HepG2 (cell line): ENCODE measurements around the gene ZNF547. TPM values are rescaled to one million over a fixed set of nuclear protein-coding genes. Genes with fewer than 3 reads are reported as not detected.

Experiments used
- ADNP ChIP-seq: sonication (generic); formaldehyde crosslinking; IDR thresholded peaks from 2 replicates; pipeline ENCODE4 v1.4.0; 2020; ENCODE audit warnings: missing genetic modification reagents
- ATF7 ChIP-seq, 2 experiments: fragments of 450-650 bp in 1 of 2; sonication (generic) in 1 of 2; formaldehyde crosslinking in 1 of 2; IDR thresholded peaks; 2 replicates each; pipeline versions ENCODE4 v1.4.0 to v1.6.1; 2016 to 2020; ENCODE audit warnings: antibody characterized with exemption in 1 of 2, mild to moderate bottlenecking in 1 of 2, missing genetic modification reagents in 1 of 2
- EP300 ChIP-seq, 3 experiments: sonication (generic) in 1 of 3; formaldehyde crosslinking in 1 of 3; IDR thresholded peaks; 2 replicates each; pipeline versions ENCODE4 v1.5.1 to v1.6.1; 2011 to 2020; ENCODE audit warnings: low read depth in 2 of 3, low read length in 2 of 3, borderline replicate concordance in 1 of 3, improper control_type of control experiment in 1 of 3, mild to moderate bottlenecking in 1 of 3, missing genetic modification reagents in 1 of 3, moderate library complexity in 1 of 3
- FOXK1 ChIP-seq: sonication (generic); formaldehyde crosslinking; IDR thresholded peaks from 2 replicates; pipeline ENCODE4 v1.4.0; 2020; ENCODE audit warnings: low read depth, missing genetic modification reagents, borderline replicate concordance
- GLI4 ChIP-seq: sonication (generic); formaldehyde crosslinking; IDR thresholded peaks from 2 replicates; pipeline ENCODE4 v1.5.1; 2020; ENCODE audit warnings: missing genetic modification reagents, mild to moderate bottlenecking, moderate library complexity, borderline replicate concordance
- GTF3A ChIP-seq: sonication (generic); formaldehyde crosslinking; conservative IDR thresholded peaks from 2 replicates; pipeline ENCODE4 v1.4.0; 2020; ENCODE audit warnings: mild to moderate bottlenecking, missing genetic modification reagents
- KLF16 ChIP-seq, 2 experiments: sonication (generic) in 1 of 2; formaldehyde crosslinking in 1 of 2; IDR thresholded peaks; 2 replicates each; pipeline versions ENCODE4 v1.6.1 to v1.8.0; 2016 to 2023; ENCODE audit warnings: missing genetic modification reagents in 2 of 2, missing compliant biosample characterization in 1 of 2
- MYNN ChIP-seq: sonication (generic); formaldehyde crosslinking; IDR thresholded peaks from 2 replicates; pipeline ENCODE4 v1.4.0; 2020; ENCODE audit warnings: mild to moderate bottlenecking, low read depth, missing genetic modification reagents
- NKX3-1 ChIP-seq: sonication (generic); formaldehyde crosslinking; IDR thresholded peaks from 2 replicates; pipeline ENCODE4 v1.5.0; 2020; ENCODE audit warnings: missing genetic modification reagents
- PHF21A ChIP-seq: sonication (generic); formaldehyde crosslinking; IDR thresholded peaks from 2 replicates; pipeline ENCODE4 v1.5.0; 2020; ENCODE audit warnings: mild to moderate bottlenecking, missing genetic modification reagents
- POLR2AphosphoS2 ChIP-seq: IDR thresholded peaks from 2 replicates; pipeline ENCODE4 v1.6.1; 2011; ENCODE audit warnings: low read depth, low read length, improper control_type of control experiment
- REL ChIP-seq: sonication (generic); formaldehyde crosslinking; conservative IDR thresholded peaks from 2 replicates; pipeline ENCODE4 v1.8.0; 2022; ENCODE audit warnings: mild to moderate bottlenecking, missing genetic modification reagents, moderate library complexity
- SNRNP70 ChIP-seq: fragments of 200-400 bp; formaldehyde crosslinking; IDR thresholded peaks from 2 replicates; pipeline ENCODE4 v1.6.1; 2017; ENCODE audit warnings: mild to moderate bottlenecking, low read depth, low read length, moderate library complexity
- TEAD2 ChIP-seq: sonication (generic); formaldehyde crosslinking; IDR thresholded peaks from 2 replicates; pipeline ENCODE4 v1.9.0; 2021; ENCODE audit warnings: missing genetic modification reagents
- TOPORS ChIP-seq: sonication (generic); formaldehyde crosslinking; IDR thresholded peaks from 2 replicates; pipeline ENCODE4 v1.8.0; 2023; ENCODE audit warnings: mild to moderate bottlenecking, missing genetic modification reagents
- YEATS4 ChIP-seq: sonication (generic); formaldehyde crosslinking; IDR thresholded peaks from 2 replicates; pipeline ENCODE4 v1.4.0; 2020; ENCODE audit warnings: missing genetic modification reagents, borderline replicate concordance
- YY1 ChIP-seq: IDR thresholded peaks from 2 replicates; pipeline ENCODE4 v1.6.1; 2011; ENCODE audit warnings: low read length, low read depth, moderate library complexity, mild to moderate bottlenecking; ENCODE audit not compliant: insufficient read depth, insufficient replicate concordance
- ZBTB8A ChIP-seq: sonication (generic); formaldehyde crosslinking; IDR thresholded peaks from 2 replicates; pipeline ENCODE4 v1.4.0; 2020; ENCODE audit warnings: mild to moderate bottlenecking, low read depth, missing genetic modification reagents, borderline replicate concordance
- ZNF24 ChIP-seq: fragments of 450-650 bp; IDR thresholded peaks from 2 replicates; pipeline ENCODE4 v1.6.1; 2017; ENCODE audit warnings: antibody characterized with exemption, mild to moderate bottlenecking
- ZNF317 ChIP-seq: sonication (generic); formaldehyde crosslinking; IDR thresholded peaks from 2 replicates; pipeline ENCODE4 v1.5.0; 2020; ENCODE audit warnings: mild to moderate bottlenecking, missing genetic modification reagents
- ZNF343 ChIP-seq: sonication (generic); formaldehyde crosslinking; IDR thresholded peaks from 2 replicates; pipeline ENCODE4 v1.4.0; 2020; ENCODE audit warnings: mild to moderate bottlenecking, missing genetic modification reagents
- ZNF703 ChIP-seq: sonication (generic); formaldehyde crosslinking; IDR thresholded peaks from 2 replicates; pipeline ENCODE4 v1.5.1; 2020; ENCODE audit warnings: missing genetic modification reagents, mild to moderate bottlenecking, moderate library complexity, borderline replicate concordance
- ZNF766 ChIP-seq: sonication (generic); formaldehyde crosslinking; IDR thresholded peaks from 2 replicates; pipeline ENCODE4 v1.5.0; 2020; ENCODE audit warnings: missing genetic modification reagents, borderline replicate concordance
- polyA plus RNA-seq, 8 experiments: library from polyadenylated mRNA; depleted of rRNA in 3 of 8; stranded (reverse) in 7 of 8; unstranded in 1 of 8; fragments of >200 nt; fragmentation: Illumina TruSeq in 4 of 8; extraction: Trizol in 4 of 8; gene quantifications; 2 replicates each; pipeline versions ENCODE4 v1.2.1 to v1.2.3, GENCODE V29; 2011 to 2016; ENCODE audit warnings: low read depth in 4 of 8, missing spikeins in 1 of 8, mixed read lengths in 1 of 8; ENCODE audit not compliant: insufficient read depth in 1 of 8
- total RNA-seq, 5 experiments: library from RNA; depleted of rRNA; stranded (reverse); fragments of >200 nt; fragmentation: Illumina TruSeq; extraction: Trizol; gene quantifications; 2 replicates each; pipeline ENCODE4 v1.2.3, GENCODE V29; 2016; ENCODE audit warnings: low read depth in 1 of 5
- TF ChIP-seq, protein P1 (sequence below): sonication (generic); formaldehyde crosslinking; IDR thresholded peaks from 2 replicates; pipeline ENCODE4 v1.8.1; 2023; ENCODE audit warnings: mild to moderate bottlenecking, missing genetic modification reagents
- TF ChIP-seq, protein P2 (sequence below): sonication (generic); formaldehyde crosslinking; IDR thresholded peaks from 2 replicates; pipeline ENCODE4 v1.8.0; 2022; ENCODE audit warnings: missing genetic modification reagents, mild to moderate bottlenecking, inconsistent platforms, borderline replicate concordance
- TF ChIP-seq, protein P3 (sequence below): sonication (generic); formaldehyde crosslinking; IDR thresholded peaks from 2 replicates; pipeline ENCODE4 v1.4.0; 2020; ENCODE audit warnings: missing genetic modification reagents; ENCODE audit errors: not compliant biosample characterization

The ZNF547 gene
- total and polyA plus RNA-seq, 2 of the 13 experiments (the other 11 are each of a cell fraction or from before 2014, with no cell fraction given) = 2.0 to 2.6 TPM

DNA sequence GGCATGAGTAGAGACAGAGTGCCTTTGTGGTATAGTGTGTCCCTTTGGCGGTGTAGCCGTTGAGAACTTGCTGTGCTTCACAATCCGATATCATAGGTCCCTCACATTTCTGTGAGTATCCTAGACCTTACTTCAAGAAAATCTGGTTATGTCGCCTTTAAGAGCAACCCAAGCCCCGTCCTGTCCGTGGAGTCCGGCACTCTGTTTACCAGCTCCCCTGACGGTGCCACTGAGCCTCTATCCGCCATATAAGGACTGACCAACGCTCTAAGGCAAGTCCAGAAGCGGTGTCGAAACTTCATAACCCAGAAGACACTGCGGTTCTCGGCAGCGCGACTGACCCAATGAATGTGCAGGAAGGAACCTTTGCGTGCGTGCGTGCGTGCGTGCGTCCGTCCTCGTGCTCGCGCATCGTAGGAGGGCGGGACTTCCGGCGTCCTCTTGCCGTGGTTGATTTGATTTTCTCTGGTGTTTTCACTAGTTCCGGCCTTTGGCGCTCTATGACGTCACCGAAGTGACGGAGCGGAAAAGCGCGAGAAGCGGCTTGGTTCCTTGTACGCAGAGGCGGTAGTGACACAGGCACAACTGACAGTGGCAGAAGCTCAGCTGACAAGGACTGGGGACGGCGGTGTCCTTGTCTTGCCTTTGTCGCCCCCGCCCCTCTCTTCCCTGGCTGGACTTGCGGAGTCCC, at the start of gene ZNF547, which contains the start of gene TRAPPC2B (continued):
- TF ChIP-seq ZNF317 (no peak), ATF7 (IDR thresholded peaks at IDR 0.05) (peak; percentile 100), ATF7 (CRISPR knock-in tag; IDR thresholded peaks at IDR 0.05) (peak; percentile 95), TEAD2 (CRISPR knock-in tag) (no peak), ZNF766 (CRISPR knock-in tag) (no peak), ZNF343 (CRISPR knock-in tag) (0 out of 2 replicates have a peak, but pooled peaks have one; percentile 20), ZNF703 (CRISPR knock-in tag) (no peak), REL (CRISPR knock-in tag) (no peak), YY1 (peak; percentile 84), ZBTB8A (no peak), MYNN (CRISPR knock-in tag) (no peak), FOXK1 (CRISPR knock-in tag) (peak; percentile 92), ADNP (no peak), POLR2AphosphoS2 (no peak), EP300 (IDR thresholded peaks at IDR 0.05; ENCODE audit: low read depth in 2 of 2, low read length in 2 of 2) (no peak), EP300 (CRISPR knock-in tag; IDR thresholded peaks at IDR 0.05; ENCODE audit: borderline replicate concordance) (no peak), ZNF24 (no peak), GTF3A (CRISPR knock-in tag) (no peak), PHF21A (0 out of 2 replicates have a peak, but pooled peaks have one; percentile 49), GLI4 (CRISPR knock-in tag) (no peak), NKX3-1 (no peak), KLF16 (CRISPR knock-in tag; IDR thresholded peaks at IDR 0.05) (peak in 1 of 2 experiments; percentile 47; a peak in 1 of 4 replicates), SNRNP70 (no peak), YEATS4 (CRISPR knock-in tag) (peak; percentile 68; the same call in 1 of the 2 replicates), TOPORS (no peak)
- TF ChIP-seq, protein P1, sequence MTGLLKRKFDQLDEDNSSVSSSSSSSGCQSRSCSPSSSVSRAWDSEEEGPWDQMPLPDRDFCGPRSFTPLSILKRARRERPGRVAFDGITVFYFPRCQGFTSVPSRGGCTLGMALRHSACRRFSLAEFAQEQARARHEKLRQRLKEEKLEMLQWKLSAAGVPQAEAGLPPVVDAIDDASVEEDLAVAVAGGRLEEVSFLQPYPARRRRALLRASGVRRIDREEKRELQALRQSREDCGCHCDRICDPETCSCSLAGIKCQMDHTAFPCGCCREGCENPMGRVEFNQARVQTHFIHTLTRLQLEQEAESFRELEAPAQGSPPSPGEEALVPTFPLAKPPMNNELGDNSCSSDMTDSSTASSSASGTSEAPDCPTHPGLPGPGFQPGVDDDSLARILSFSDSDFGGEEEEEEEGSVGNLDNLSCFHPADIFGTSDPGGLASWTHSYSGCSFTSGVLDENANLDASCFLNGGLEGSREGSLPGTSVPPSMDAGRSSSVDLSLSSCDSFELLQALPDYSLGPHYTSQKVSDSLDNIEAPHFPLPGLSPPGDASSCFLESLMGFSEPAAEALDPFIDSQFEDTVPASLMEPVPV (CRISPR knock-in tag) = no peak
- TF ChIP-seq, protein P2, sequence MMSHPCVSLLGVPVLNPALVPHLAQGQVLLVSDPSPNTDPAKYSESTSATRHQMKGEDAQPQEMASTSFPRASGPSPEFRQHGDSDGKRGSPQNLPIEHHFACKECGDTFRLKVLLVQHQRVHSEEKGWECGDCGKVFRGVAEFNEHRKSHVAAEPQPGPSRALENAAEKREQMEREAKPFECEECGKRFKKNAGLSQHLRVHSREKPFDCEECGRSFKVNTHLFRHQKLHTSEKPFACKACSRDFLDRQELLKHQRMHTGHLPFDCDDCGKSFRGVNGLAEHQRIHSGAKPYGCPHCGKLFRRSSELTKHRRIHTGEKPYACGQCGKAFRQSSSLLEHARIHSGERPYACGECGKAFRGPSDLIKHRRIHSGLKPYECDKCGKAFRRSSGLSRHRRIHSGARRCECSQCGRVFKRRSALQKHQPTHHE (CRISPR knock-in tag) = no peak
- TF ChIP-seq, protein P3, sequence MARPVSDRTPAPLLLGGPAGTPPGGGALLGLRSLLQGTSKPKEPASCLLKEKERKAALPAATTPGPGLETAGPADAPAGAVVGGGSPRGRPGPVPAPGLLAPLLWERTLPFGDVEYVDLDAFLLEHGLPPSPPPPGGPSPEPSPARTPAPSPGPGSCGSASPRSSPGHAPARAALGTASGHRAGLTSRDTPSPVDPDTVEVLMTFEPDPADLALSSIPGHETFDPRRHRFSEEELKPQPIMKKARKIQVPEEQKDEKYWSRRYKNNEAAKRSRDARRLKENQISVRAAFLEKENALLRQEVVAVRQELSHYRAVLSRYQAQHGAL (CRISPR knock-in tag) = no peak
